MCF 10A (cell line): Measurements from ENCODE around the gene ETV7. TPM values are rescaled to one million over a fixed set of nuclear protein-coding genes. Genes with fewer than 3 reads are reported as not detected.

ENCODE experiments used
- BruUV-seq: library from RNA; stranded (reverse); fragments of 400-500 nt; replicated peaks from 2 replicates; lab custom pipeline; 2021; lab: Mats Ljungman, UMichigan
- CTCF ChIA-PET: fragments of 300-600 bp; sonication (Branson Sonifier 250); formaldehyde crosslinking; extraction: SDS; loops from one replicate; lab custom pipeline; 2021; ENCODE audit warnings: antibody characterized with exemption, inconsistent platforms; lab: Yijun Ruan, JAX
- POLR2A ChIA-PET: fragments of 300-600, 350-650 bp; sonication (Branson Sonifier 250); formaldehyde crosslinking; extraction: SDS; loops from one replicate; lab custom pipeline; 2020; ENCODE audit warnings: antibody characterized with exemption, inconsistent platforms; lab: Yijun Ruan, JAX
- DNase-seq: peaks from one replicate; pipeline ENCODE4 v3.0.0-alpha.2; 2018; ENCODE audit not compliant: unreplicated experiment
- H3K27ac Mint-ChIP-seq: one replicate; pipeline ENCODE4 v1.8.0; 2022; ENCODE audit warnings: mild to moderate bottlenecking, low read depth, mixed read lengths; ENCODE audit not compliant: unreplicated experiment
- H3K27me3 Mint-ChIP-seq: one replicate; pipeline ENCODE4 v1.8.0; 2022; ENCODE audit warnings: mixed read lengths; ENCODE audit not compliant: insufficient read depth, unreplicated experiment
- H3K36me3 Mint-ChIP-seq: one replicate; pipeline ENCODE4 v1.8.0; 2022; ENCODE audit warnings: mild to moderate bottlenecking, moderate library complexity, mixed read lengths; ENCODE audit not compliant: insufficient read depth, unreplicated experiment
- H3K4me1 Mint-ChIP-seq: one replicate; pipeline ENCODE4 v1.8.0; 2022; ENCODE audit warnings: mixed read lengths; ENCODE audit not compliant: insufficient read depth, unreplicated experiment
- H3K4me3 Mint-ChIP-seq: one replicate; pipeline ENCODE4 v1.8.0; 2022; ENCODE audit warnings: mild to moderate bottlenecking, moderate library complexity, mixed read lengths; ENCODE audit not compliant: unreplicated experiment
- H3K9me3 Mint-ChIP-seq: one replicate; pipeline ENCODE4 v1.8.0; 2022; ENCODE audit warnings: mixed read lengths; ENCODE audit not compliant: unreplicated experiment
- CTCF ChIP-seq: fragments of 200-600 bp; IDR thresholded peaks from one replicate; pipeline ENCODE4 v1.8.0; 2022; ENCODE audit warnings: antibody characterized with exemption, mild to moderate bottlenecking; ENCODE audit not compliant: unreplicated experiment
- intact Hi-C: fragments of 100-400 bp; cut with micrococcal nuclease; formaldehyde crosslinking; loops from 2 replicates; pipeline ENCODE4 v1.14.1; 2022
- total RNA-seq: library from RNA; stranded (reverse); gene quantifications from 2 replicates; pipeline ENCODE4 v1.2.3, GENCODE V29; 2022

Gene ETV7
- total RNA-seq, 1 experiment from 2014 or later, result 0.47 TPM

DNA sequence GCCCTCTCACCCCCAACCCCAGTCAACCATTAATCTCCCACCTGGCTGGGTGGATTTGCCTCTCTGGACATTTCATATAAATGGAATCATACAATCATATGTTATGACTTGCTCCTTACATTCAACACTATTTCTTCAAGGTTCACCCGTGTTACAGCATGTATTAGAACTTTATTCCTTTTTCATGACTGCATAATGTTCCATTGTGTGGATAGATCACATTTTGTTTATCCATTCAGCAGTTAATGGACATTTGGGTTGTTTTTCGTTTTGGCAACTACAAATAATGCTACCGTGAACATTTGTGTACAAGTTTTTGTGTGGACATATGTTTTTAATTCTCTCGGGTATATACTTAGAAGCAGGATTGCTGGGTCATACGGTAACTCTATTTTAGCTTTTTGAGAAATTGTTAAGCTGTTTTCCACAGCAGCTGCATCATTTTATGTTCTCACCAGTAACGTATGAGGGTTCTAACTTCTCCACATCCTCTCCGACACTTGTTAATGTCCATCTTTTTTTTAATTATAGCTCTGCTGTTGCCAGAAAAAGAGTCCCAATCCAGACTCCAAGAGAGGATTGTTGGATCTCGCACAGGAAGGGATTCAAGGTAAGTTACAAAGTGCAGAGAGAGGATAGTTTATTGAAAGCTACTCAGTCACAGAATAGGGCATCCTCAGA, 34.9 kb downstream of the ETV7 start:
- POLR2A ChIA-PET, result no interaction called here
- H3K27ac Mint-ChIP-seq, result no peak overlapping the region
- CTCF ChIA-PET, result interaction anchor here (0.7 to 8.5 kb wide), 4 partner anchors 12 to 501 kb away, joined by 3 to 43 read pairs (median 4); no protein-coding TSS in a partner anchor

GRCh38 chr6:36350681-36351571, 36.5 kb downstream of the ETV7 start:
- CTCF ChIA-PET, result interaction anchor here (0.5 to 8.5 kb wide), 6 partner anchors 9 to 248 kb away, joined by 3 to 43 read pairs (median 6); no protein-coding TSS in a partner anchor
- Mint-ChIP-seq H3K36me3 (no peaks in the 10 kb centered on the region), H3K4me1 (peaks cover 6% of the 10 kb centered on the region), H3K9me3 (no peaks in the 10 kb centered on the region), H3K27ac (no peak overlapping the region), H3K27me3 (no peaks in the 10 kb centered on the region), H3K4me3 (no peak overlapping the region)
- POLR2A ChIA-PET, result interaction anchor here (0.7 kb wide), 1 partner anchor 7 kb away, joined by 3 read pairs; no protein-coding TSS in a partner anchor
- intact Hi-C loops, result no loop called here
- no peak for TF ChIP-seq CTCF
- DNase-seq, result no peak
- BruUV-seq, result no TSS peak

More for the DNA sequence above, 34.9 kb downstream of the ETV7 start:
- no TSS peak for BruUV-seq
- no peak for DNase-seq
- no peak for TF ChIP-seq CTCF
- peaks cover 6% of the 10 kb centered on the region for H3K4me1 Mint-ChIP-seq
- no peaks in the 10 kb centered on the region for H3K36me3 Mint-ChIP-seq
- intact Hi-C loops, result no loop called here
- H3K4me3 Mint-ChIP-seq, result no peak overlapping the region
- H3K9me3 Mint-ChIP-seq, result no peaks in the 10 kb centered on the region
- no peaks in the 10 kb centered on the region for H3K27me3 Mint-ChIP-seq

- POLR2A ChIA-PET, result interaction anchor here (0.7 kb wide), 1 partner anchor 8 kb away, joined by 3 read pairs; no protein-coding TSS in a partner anchor
- intact Hi-C loops, result no loop called here
- no peak for DNase-seq
- Mint-ChIP-seq H3K27me3 (no peaks in the 10 kb centered on the region), H3K36me3 (no peaks in the 10 kb centered on the region), H3K4me1 (peaks cover 6% of the 10 kb centered on the region), H3K27ac (no peak overlapping the region), H3K9me3 (no peaks in the 10 kb centered on the region), H3K4me3 (no peak overlapping the region)
- no peak for TF ChIP-seq CTCF
- CTCF ChIA-PET, result interaction anchor here (0.6 to 8.5 kb wide), 3 partner anchors 9 to 13 kb away, joined by 6 to 43 read pairs (median 11); no protein-coding TSS in a partner anchor
- BruUV-seq, result no TSS peak
These were observed 37.4 kb downstream of the ETV7 start for GRCh38 chr6:36350082-36350481.
